ENCODE measurements around the gene GALE.
A peak's percentile ranks its signal among the peaks of the same experiment; 100 is the strongest.
"Not testable (repeated sequence)": the region's sequence is repeated elsewhere in the genome, so short reads cannot be mapped to it uniquely, and the experiment has no call there.

GALE gene

GRCh38 chr1:23837908-23838307, 37.4 kb upstream of the GALE start:
- TF ChIP-seq CTCF (IDR thresholded peaks at IDR 0.05; ENCODE audit: insufficient read depth, low read depth, low read length, missing control alignments), result no peak
- DNase-seq (ENCODE audit: low read depth), result no peak
- H3K4me3 ChIP-seq (ENCODE audit: low read length), result no peak overlapping the region

GRCh38 chr1:23836037-23836436, 35.5 kb upstream of the GALE start:
- no peak for TF ChIP-seq CTCF (IDR thresholded peaks at IDR 0.05; ENCODE audit: insufficient read depth, low read depth, low read length, missing control alignments)
- no peak overlapping the region for H3K4me3 ChIP-seq (ENCODE audit: low read length)
- DNase-seq (ENCODE audit: low read depth), result no peak

GRCh38 chr1:23834156-23834555, 33.6 kb upstream of the GALE start:
- DNase-seq (ENCODE audit: low read depth), result peak; percentile 32
- not testable (repeated sequence) for H3K4me3 ChIP-seq (ENCODE audit: low read length)

- no peak for DNase-seq (ENCODE audit: low read depth)
- TF ChIP-seq CTCF (IDR thresholded peaks at IDR 0.05; ENCODE audit: insufficient read depth, low read depth, low read length, missing control alignments), result no peak
- H3K4me3 ChIP-seq (ENCODE audit: low read length), result no peak overlapping the region
Observed at GRCh38 chr1:23827717-23828116, 27.2 kb upstream of the GALE start.

- DNase-seq (ENCODE audit: low read depth); H3K4me3 ChIP-seq (ENCODE audit: low read length): not testable (repeated sequence)
Observed at GRCh38 chr1:23826590-23826989, 26.0 kb upstream of the GALE start.

GRCh38 chr1:23825762-23826522, 25.4 kb upstream of the GALE start:
- TF ChIP-seq CTCF (IDR thresholded peaks at IDR 0.05; ENCODE audit: insufficient read depth, low read depth, low read length, missing control alignments), result no peak
- no peak for DNase-seq (ENCODE audit: low read depth)
- peak overlapping the region; percentile 97 for H3K4me3 ChIP-seq (ENCODE audit: low read length)

- peak; percentile 89 for DNase-seq (ENCODE audit: low read depth)
- H3K4me3 ChIP-seq (ENCODE audit: low read length), result peak within 1 kb of the TSS; percentile 97
Observed at GRCh38 chr1:23825076-23825761, 24.7 kb upstream of the GALE start, which contains the start of gene HMGCL. HMGCL (minus strand) TSS chr1:23825429; CDS start chr1:23825415, 14 bp downstream.

More at GRCh38 chr1:23825076-23825761, 24.7 kb upstream of the GALE start, which contains the start of gene HMGCL:
- TF ChIP-seq CTCF (IDR thresholded peaks at IDR 0.05; ENCODE audit: insufficient read depth, low read depth, low read length, missing control alignments), result no peak

Measured in epithelial cell of esophagus (primary cell).